ENCODE data around the gene GPR75. TPM values are rescaled to one million over a fixed set of nuclear protein-coding genes. Genes with fewer than 3 reads are reported as not detected.
A peak's percentile ranks its signal among the peaks of the same experiment; 100 is the strongest.

GPR75 gene
- total RNA-seq, 4 donors from 2014 or later, result 2.5 to 7.4 (median 4.4) TPM

DNA sequence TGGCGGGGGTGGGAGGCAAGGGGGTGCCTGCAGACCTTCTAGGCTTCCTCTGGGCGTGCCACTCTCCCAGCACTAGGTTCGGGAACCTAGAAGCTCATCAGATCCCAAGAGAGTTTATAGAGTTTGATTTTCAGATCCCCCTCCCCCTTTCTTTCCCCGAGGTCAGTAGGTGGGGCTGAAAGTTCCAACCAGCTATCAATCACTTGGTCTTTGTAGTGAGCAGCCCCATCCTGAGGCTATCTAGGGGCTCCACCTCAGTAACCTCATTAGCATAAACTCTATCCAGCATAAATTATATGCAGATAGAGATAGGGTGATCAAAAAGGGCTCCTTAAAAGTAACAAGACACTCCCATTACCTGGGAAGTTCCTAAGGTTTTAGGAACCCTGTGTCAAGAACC is 40.1 kb downstream of the GPR75 start:
- intact Hi-C loops (cut with DNase I; ENCODE audit: low total_unique reads) (no loop called here), in situ Hi-C loops (cut with MboI; ENCODE audit: low pct_ligation_motif_present in 1 of 4, low pct_unique_long_range_greater_than_20kb in 1 of 4, low sequenced_read_pairs in 3 of 4) (no loop called here)
- no peaks in the 10 kb centered on the region for H3K27me3 ChIP-seq
- peaks cover 0 to 37% (median 9%) of the 10 kb centered on the region in 4 donors for H3K36me3 ChIP-seq
- no peak for DNase-seq
- peak overlapping the region in 2 of 4 donors; percentile 60 to 68 for H3K27ac ChIP-seq
- WGBS, 2 donors (ENCODE audit: low coverage in 1 of 2), result 70 to 77% methylated on average over 3 to 4 of the region's 4 CpGs
- TF ChIP-seq, protein P1, sequence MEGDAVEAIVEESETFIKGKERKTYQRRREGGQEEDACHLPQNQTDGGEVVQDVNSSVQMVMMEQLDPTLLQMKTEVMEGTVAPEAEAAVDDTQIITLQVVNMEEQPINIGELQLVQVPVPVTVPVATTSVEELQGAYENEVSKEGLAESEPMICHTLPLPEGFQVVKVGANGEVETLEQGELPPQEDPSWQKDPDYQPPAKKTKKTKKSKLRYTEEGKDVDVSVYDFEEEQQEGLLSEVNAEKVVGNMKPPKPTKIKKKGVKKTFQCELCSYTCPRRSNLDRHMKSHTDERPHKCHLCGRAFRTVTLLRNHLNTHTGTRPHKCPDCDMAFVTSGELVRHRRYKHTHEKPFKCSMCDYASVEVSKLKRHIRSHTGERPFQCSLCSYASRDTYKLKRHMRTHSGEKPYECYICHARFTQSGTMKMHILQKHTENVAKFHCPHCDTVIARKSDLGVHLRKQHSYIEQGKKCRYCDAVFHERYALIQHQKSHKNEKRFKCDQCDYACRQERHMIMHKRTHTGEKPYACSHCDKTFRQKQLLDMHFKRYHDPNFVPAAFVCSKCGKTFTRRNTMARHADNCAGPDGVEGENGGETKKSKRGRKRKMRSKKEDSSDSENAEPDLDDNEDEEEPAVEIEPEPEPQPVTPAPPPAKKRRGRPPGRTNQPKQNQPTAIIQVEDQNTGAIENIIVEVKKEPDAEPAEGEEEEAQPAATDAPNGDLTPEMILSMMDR (IDR thresholded peaks at IDR 0.05), result no peak
- no peak for TF ChIP-seq POLR2A (IDR thresholded peaks at IDR 0.05)
- TF ChIP-seq POLR2AphosphoS5 (IDR thresholded peaks at IDR 0.05), result no peak
- no peak for TF ChIP-seq EP300 (IDR thresholded peaks at IDR 0.05; ENCODE audit: low read depth)
- H3K9me3 ChIP-seq, result no peaks in the 10 kb centered on the region
- peaks cover 3 to 13% (median 8%) of the 10 kb centered on the region in 4 donors for H3K4me1 ChIP-seq
- H3K4me3 ChIP-seq, result peak overlapping the region in 1 of 4 donors; percentile 0

DNA sequence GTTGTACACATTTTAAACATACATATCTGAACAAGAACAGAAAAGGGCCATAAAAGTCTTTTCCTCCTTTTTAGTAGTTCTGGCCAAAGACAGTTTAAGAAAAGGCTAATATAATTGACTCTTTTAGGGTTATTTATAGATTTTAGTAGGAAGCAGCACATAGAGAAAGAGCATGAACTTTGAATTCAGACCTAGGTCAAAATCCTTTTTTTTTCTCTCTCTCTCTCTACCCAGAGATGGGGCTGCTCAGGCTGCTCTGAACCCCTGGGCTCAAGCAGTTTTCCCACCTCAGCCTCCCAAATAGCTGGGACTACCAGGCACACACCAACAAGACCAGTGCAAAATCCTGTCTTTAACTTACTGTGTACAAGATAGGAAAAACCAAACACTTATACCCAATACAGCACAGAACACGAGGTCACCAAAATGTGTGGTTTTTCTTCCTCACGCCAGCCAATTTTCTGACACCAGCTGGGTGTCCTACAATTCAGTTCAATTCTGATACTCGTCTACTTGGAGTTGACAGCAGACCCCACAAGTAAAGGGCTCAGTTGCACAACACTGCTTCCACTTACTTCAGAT is 40.8 kb downstream of the GPR75 start:
- in situ Hi-C loops (cut with MboI; ENCODE audit: low pct_ligation_motif_present in 1 of 4, low pct_unique_long_range_greater_than_20kb in 1 of 4, low sequenced_read_pairs in 3 of 4) (no loop called here), intact Hi-C loops (cut with DNase I; ENCODE audit: low total_unique reads) (no loop called here)
- no peak for DNase-seq
- 88% methylated on average over 3 of the region's 3 CpGs; no CpG with 5 or more reads in 1 of the 2 donors for WGBS, 2 donors (ENCODE audit: low coverage in 1 of 2)
- peak overlapping the region in 1 of 4 donors; percentile 68 for H3K27ac ChIP-seq
- no peaks in the 10 kb centered on the region for H3K27me3 ChIP-seq
- H3K9me3 ChIP-seq, result no peaks in the 10 kb centered on the region
- H3K4me1 ChIP-seq, result peaks cover 3 to 13% (median 8%) of the 10 kb centered on the region in 4 donors
- peaks cover 0 to 37% (median 9%) of the 10 kb centered on the region in 4 donors for H3K36me3 ChIP-seq
- no peak overlapping the region for H3K4me3 ChIP-seq
- no peak for TF ChIP-seq POLR2A (IDR thresholded peaks at IDR 0.05)
- TF ChIP-seq POLR2AphosphoS5 (IDR thresholded peaks at IDR 0.05), result no peak
- TF ChIP-seq, protein P1 (IDR thresholded peaks at IDR 0.05), result no peak
- TF ChIP-seq EP300 (IDR thresholded peaks at IDR 0.05; ENCODE audit: low read depth), result no peak

DNA sequence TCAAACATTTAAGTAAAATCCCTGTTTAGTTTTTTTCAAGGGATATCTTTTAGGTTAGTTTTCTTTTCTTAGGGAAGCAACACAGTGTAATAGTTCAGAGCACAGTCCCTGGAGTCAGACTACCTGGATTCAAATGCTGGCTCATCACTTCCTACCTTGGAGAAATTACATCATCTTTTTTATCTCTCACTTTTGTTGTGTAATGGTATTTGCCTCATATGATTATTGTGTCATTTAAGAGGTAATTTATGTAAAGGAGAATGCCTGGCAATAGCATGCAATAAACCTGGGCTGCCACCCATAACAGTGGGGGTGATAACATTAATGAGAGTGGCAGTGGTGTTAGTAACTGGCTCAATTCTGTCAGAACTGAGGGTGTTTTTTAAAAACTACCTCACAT is 46.6 kb downstream of the GPR75 start:
- no peak for DNase-seq

DNA sequence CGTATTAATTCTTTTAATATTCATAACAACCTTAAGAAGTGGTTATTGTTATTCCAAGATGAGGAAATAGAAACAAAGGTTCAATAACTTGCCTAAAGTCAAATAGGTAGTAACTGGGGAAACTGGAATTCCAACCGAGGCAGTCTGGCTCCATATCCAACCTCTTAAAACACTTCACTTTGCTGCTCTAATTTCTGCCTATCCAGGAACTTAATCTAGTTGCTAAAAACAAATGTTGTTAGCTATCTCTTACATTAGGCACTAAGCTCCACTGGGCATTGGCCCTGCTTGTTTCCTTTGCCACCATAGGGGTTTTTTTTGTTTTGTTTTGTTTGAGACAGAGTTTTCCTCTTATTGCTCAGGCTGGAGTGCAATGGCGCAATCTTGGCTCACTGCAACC is 48.2 kb downstream of the GPR75 start:
- in situ Hi-C loops (cut with MboI; ENCODE audit: low pct_ligation_motif_present in 1 of 4, low pct_unique_long_range_greater_than_20kb in 1 of 4, low sequenced_read_pairs in 3 of 4) (no loop called here), intact Hi-C loops (cut with DNase I; ENCODE audit: low total_unique reads) (no loop called here)
- TF ChIP-seq, protein P1 (IDR thresholded peaks at IDR 0.05), result no peak
- TF ChIP-seq EP300 (IDR thresholded peaks at IDR 0.05; ENCODE audit: low read depth) (no peak), POLR2A (IDR thresholded peaks at IDR 0.05) (no peak), POLR2AphosphoS5 (IDR thresholded peaks at IDR 0.05) (no peak)
- Histone ChIP-seq H3K4me3 (no peak overlapping the region), H3K27ac (no peak overlapping the region), H3K36me3 (peaks cover 0 to 77% (median 34%) of the 10 kb centered on the region in 4 donors), H3K4me1 (peaks cover 0 to 4% (median 0%) of the 10 kb centered on the region in 4 donors), H3K27me3 (no peaks in the 10 kb centered on the region), H3K9me3 (no peaks in the 10 kb centered on the region)
- 94 to 100% methylated on average over 3 of the region's 3 CpGs for WGBS, 2 donors (ENCODE audit: low coverage in 1 of 2)
- DNase-seq, result no peak

More for the DNA sequence above, 46.6 kb downstream of the GPR75 start:
- TF ChIP-seq EP300 (IDR thresholded peaks at IDR 0.05; ENCODE audit: low read depth) (no peak), POLR2AphosphoS5 (IDR thresholded peaks at IDR 0.05) (no peak), POLR2A (IDR thresholded peaks at IDR 0.05) (no peak)
- TF ChIP-seq, protein P1 (IDR thresholded peaks at IDR 0.05), result no peak
- no peaks in the 10 kb centered on the region for H3K27me3 ChIP-seq
- peaks cover 0 to 77% (median 28%) of the 10 kb centered on the region in 4 donors for H3K36me3 ChIP-seq
- H3K9me3 ChIP-seq, result no peaks in the 10 kb centered on the region
- peaks cover 0 to 4% (median 0%) of the 10 kb centered on the region in 4 donors for H3K4me1 ChIP-seq
- in situ Hi-C loops (cut with MboI; ENCODE audit: low pct_ligation_motif_present in 1 of 4, low pct_unique_long_range_greater_than_20kb in 1 of 4, low sequenced_read_pairs in 3 of 4), result no loop called here
- H3K27ac ChIP-seq, result no peak overlapping the region
- no peak overlapping the region for H3K4me3 ChIP-seq
- intact Hi-C loops (cut with DNase I; ENCODE audit: low total_unique reads), result no loop called here

Small RNAs within 50 kb of the gene (small RNA-seq; reads per million reads assigned to genes)
- gene MIR3682, result 0 reads per million in 4 donors

Other genes starting within 250 kb of the GPR75 start
- gene CHAC2, start 92.2 kb downstream of the GPR75 start, total RNA-seq, result 1 to 10 TPM; 1.4 to 2.1 (median 1.5) TPM
- gene ASB3, start 73.0 kb downstream of the GPR75 start, total RNA-seq, result 10 to 100 TPM in 2 of 4 donors, 1 to 10 TPM in 2; 4.9 to 18.9 (median 11.4) TPM
- 10 to 100 TPM in 3 of 4 donors, 1 to 10 TPM in 1; 6.4 to 43.8 (median 32.0) TPM for gene ERLEC1, start 72.9 kb downstream of the GPR75 start, total RNA-seq
- 10 to 100 TPM; 28.5 to 44.8 (median 32.4) TPM for gene PSME4, start 111.0 kb upstream of the GPR75 start, total RNA-seq

All from transverse colon (tissue), 4 donors.